T-helper 9 cell (primary cell): Measurements from ENCODE around the gene WDR35.
"Not testable (repeated sequence)": the region's sequence is repeated elsewhere in the genome, so short reads cannot be mapped to it uniquely, and the experiment has no call there.

ENCODE experiments used
- DNase-seq: peaks from one replicate; pipeline ENCODE4 v3.0.0-alpha.2; 2020

WDR35 gene

DNA sequence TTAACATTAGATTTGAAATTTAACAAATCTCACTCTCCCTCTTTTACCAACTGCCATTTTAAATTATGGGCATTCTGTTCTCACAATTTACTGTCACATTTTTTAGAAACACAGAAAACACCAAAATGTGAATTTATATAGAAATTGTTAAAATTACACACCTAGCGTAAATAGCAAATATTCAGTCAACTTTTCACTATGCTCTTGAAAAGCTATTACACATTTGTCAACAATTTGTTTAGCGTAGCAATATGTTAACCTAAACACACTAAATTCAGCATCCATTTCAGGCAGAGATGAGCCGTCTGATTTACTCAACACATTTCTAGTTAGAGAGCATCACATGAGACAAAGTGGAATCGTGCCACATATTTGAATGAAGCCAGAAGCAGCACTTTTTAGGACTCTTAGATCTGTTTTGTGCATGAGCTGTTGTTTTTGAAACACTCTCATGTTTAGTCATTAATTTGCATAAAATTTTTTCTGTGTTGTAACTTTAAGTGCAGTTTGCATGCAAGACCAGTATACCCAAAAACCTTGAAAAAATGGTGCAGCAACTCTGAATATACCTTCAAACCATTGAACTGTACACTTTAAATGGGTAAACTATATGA, 96.3 kb downstream of the WDR35 start:
- DNase-seq: no peak

DNA sequence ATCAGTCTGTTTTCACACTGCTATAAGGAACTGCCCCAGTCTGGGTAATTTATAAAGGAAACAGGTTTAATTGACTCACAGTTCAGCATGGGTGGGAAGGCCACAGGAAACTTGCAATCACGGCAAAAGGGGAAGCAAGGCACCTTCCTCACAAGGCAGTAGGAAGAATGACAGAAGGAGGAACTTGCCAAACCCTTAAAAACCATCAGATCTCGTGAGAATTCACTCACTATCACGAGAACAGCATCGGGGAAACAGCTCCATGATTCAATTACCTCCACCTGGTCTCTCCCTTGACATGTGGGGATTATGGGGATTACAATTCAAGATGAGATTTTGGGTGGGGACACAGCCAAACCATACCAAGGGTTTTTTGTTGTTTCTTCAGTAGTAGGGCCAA, 97.9 kb downstream of the WDR35 start:
- not testable (repeated sequence) for DNase-seq

DNA sequence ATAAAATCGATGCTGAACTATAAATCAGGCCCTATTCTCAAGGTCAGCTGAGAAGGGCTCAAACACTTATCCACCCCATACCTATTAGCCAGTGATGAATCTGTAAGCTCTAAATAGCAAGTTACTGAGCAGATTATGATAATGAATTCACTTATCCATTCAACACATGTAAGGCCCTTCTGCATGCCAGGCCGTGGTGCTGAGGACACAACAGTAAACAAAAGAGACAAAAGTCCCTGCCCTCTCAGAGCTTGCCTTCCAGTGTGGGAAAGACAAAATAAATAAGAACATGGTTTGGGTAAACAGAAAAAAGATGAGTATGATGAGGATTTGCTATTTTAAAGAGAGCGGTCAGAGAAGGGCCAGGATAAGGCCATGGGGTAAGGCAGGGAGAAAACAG, 99.8 kb downstream of the WDR35 start:
- DNase-seq: no peak

DNA sequence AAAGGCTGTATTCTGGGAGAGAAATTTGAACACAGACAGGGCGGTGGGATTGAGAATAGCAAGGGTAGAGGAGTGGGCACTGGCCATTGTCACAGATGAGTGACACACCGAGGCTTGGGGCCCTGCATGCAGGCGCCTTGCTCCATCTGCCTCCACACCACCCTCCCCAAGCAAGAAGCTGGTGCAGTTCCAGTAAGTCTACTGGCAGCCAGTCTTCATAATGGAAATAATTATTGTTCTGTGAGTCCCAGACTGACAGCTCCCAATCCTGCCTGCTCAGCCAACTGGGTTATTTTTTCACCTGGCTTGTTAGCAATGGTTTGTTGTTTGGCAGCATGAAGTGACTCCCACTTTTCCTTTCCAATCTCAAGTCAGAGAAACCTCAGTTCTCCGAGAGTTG, 101.1 kb downstream of the WDR35 start:
- DNase-seq: no peak

DNA sequence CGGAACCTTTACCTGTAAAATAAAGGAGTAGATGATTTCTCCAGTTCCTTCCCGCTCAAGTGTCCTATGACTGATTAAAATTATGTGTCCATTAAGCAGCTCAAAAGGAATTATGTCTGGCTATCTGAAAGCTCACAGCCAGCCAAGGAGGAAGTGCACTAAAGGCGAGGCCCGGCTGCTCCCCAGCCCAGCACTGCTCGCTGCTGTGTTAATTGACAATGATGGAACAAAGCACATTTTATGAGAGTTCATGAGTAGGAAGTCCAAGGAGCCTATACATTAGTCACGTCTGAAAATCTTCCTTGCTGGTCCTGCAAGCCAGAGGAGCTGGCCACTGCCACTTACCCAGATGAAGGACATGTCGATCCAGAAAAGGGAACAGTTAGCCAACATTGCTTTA, 102.4 kb downstream of the WDR35 start:
- no peak for DNase-seq

DNA sequence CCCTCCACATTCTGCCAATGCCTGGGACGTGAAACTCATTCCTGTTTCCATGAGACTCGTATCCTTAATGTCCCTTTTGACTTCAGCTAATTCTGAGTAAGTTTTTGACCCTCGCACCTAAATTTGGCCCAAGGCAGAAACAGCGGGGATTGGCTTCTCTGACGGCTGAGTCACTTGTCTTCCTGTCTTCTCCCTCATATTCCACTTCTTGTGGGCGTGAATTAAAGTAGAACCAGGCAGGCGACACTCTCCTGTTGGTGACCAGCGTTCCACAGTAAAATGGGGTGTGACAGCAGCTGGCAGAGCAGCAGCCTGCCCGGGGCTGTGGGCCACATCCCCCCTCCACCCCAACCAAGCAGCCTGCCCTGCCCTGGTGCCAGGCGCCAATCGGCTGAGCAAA, 103.6 kb downstream of the WDR35 start:
- DNase-seq: no peak

DNA sequence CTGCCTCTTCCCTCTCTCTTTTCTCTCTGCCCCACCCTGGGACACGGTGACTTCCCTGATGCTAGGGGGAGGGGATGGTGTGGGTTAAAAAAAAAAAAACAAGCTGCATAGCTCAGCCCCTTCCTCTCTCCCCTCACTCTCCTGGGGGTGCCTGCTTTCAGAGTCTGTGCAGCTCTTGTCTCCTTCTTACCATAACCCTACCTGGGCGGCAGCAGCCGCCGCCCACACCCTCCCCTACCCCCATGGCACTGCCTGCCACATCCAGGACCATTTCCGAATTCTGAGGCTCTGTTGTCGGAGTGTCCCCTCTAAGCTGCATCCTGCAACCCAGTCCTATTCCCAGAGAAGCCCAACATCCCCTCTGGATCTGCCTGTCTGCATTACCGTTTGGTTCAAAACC, 104.1 kb downstream of the WDR35 start:
- DNase-seq: no peak

DNA sequence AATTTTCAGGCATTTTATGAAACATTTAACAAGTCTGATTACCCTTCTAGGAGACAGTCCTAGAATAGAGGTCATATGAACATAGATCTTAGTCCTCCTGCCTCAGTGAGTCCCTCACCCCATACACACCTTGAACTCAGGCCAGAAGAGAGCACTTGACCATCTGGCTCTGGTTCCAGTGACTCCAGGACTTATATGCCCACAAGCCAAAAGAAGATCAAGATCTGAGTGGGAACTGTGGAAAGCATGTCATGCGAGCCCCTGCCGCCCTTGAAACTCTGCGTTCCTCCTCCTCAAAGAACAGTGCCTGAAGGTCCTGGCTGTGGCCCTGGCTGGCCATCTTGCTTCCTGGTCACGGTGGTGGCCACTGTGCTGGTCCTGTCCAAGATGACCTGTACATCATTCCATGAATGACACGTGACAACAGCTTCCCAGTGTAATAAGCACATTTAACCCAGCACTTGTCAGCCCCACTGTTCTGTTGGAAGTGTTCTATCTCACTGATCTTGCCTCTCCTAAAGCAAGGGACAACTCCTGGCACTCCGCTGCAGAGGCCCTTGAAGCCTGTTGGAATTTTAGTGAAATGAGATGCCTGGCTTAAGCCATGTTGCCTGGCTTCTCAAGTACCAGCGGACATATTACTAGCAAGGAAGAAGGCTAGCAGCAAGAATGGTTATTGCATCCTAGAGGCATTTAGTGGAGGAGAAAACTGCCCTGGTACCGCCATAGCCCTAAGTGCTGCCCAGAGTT, 105.8 kb downstream of the WDR35 start:
- no peak for DNase-seq

DNA sequence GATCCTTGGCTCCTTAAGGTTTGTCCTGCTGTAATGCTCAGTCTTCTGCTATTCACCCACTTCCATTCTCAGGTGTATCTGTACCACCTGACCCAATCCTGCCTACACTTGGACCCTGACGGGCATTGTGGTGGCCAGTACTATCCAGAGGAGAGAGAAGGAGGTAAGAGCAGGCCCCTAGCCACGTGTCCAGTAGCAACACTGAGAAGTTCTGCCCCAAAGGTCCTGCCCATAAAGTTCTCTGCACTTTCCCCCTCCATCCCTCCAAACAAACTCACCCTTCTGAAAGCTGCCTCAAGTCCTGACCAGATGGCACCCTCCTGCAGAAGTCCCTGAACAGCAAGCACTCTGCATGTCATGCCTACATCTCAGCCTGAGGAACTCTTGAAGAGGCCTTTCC, 106.4 kb downstream of the WDR35 start:
- DNase-seq: no peak

DNA sequence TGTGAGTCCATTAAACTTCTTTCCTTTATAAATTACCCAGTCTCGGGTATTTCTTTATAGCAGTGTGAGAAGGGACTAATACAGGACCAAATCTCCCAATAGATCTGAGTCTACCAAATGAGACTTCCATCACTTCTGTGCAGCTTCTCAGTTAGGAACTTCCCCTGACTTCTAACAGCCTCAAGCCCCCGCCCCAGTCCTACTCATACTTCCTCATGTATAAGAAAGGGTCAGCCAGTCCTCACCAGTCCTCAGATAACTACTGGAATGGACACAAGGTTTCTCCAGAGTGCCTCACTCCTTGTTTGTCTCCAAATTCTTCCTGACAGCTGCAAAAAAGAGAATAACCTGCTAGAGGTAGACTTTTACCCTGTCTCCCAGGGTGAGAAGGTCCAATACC, 107.6 kb downstream of the WDR35 start:
- DNase-seq: no peak

DNA sequence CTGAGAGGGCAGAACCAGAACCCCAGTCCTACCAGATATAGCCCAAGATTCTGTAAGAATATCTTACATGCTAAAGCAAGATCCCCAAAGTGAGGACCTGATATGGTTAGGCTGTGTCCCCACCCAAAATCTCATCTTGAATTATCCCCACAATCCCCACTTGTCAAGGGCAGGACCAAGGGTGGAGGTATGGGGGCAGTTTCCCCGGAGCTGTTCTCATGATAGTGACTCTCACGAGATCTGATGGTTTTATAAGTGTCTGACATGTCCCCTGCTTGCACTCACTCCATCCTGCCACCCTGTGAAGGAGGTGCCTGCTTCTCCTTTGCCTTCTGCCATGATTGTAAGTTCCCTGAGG, 108.0 kb downstream of the WDR35 start:
- DNase-seq: no peak

DNA sequence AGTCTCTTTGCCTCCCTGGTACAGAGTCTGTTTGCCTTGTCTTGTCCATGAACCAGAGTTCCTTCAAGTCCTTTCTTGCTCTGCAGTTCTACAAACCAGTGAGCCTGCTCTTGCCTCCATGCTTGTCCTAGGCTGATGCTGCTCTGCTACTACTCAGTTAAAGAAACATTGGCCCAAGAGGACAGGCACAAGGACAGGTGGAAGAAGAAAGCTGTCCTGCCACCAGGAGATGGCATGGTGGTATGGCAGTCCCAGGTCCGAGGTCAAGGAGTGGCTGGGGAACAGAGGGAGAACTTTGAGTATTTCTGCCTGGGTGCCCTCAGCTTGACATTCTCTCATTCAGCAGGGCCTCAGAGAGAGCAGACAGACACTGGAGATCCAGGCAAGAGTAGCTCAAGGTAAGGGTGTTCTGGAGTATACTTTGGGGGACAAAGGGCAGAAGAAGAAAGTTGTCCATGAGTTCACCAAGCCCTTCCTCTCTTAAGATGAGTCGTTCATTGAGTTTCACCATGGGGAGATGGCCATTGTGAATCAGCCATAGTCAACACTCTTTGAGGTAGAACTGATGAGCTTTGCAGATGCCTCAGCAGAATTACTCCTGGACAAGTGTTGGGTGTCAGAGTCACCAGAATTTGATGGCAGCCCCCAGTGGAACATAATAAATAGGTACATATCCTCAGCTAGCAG, 108.5 kb downstream of the WDR35 start:
- DNase-seq: no peak

DNA sequence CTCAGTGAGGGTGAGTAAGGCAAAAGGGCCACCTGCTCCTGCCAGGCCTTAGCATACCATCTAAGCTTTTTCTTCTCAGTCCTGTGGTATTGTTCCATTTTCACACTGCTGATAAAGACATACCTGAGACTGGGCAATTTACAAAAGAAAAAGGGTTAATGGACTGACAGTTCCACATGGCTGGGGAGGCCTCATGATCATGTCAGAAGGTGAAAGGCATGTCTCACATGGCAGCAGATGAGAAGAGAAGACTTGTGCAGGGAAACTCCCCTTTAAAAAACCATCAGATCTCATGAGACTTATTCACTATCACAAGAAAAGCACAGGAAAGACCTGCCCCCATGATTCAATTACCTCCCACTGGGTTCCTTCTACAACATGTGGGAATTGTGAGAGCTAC, 109.7 kb downstream of the WDR35 start:
- not testable (repeated sequence) for DNase-seq

DNA sequence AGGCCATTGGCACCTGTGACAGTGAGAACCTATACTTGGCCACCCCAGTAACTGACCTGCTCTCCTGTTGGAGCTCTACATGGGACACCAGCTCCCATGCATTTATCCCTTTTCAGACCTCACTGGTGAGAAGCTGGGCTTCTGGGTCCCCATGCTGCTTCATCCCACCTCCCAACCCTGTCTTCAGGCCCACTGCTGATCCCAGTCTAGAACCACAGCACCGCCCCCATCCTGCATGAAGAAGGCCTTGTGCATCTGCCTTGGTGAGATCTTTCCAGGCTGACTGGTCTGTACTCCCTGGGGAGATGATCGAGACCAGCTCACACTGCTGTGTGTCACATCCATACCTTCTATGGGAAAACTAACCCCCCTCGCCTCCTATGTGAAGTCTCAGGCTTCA, 110.8 kb downstream of the WDR35 start:
- no peak for DNase-seq

DNA sequence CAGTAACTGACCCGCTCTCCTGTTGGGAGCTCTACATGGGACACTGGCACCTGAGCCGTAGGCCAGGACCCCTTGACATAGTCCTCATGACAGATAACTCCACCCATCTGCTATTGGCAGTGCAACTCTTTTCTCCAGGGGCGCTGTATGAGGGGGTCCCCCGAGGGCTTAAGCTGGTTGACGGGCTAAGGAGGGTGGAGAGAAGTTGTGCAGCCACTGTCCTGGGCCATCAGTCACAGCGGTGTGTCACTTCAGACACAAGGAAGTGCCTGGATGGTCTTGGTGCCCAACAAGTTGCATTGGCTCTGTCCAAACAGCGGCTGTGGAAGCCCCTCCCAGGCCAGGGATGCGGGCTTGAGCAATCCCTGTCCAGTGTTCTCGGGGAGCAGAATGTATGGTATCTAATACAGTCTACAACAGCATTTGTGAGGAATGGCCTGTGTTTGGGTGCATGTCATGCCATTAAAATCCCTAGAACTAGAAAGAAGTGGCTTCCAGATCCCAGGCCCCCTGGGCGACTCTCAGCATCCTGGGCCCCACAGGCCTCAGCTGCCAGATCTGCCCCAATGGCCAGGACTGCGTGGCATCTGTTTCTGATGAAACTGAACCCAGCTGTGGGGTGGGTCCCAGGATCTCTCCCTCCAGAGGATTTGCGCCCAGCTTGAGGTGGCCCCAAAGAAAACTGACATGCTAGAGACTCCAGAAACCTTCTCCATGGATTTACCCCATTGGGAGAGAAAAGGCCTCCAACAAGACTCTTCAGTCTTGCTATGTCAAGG, 111.4 kb downstream of the WDR35 start:
- no peak for DNase-seq

DNA sequence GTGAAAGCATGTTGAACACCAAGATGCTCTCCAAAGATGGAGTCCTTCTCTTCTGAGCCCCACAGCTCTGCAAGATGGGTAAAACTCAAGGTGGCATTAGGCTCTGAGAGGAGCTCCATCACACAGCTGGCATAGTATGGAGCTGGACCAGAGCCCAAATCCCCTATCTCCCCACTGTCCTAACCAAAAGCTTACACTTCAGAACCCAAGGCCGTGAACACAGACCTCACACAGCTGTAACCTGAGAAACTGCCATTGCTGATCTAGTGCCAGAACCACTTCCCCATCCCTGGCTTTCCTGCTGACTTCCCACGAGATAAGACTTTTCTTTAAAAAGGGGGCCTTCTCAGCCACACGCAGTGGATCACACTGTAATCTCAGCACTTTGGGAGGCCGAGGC, 113.2 kb downstream of the WDR35 start:
- no peak for DNase-seq

DNA sequence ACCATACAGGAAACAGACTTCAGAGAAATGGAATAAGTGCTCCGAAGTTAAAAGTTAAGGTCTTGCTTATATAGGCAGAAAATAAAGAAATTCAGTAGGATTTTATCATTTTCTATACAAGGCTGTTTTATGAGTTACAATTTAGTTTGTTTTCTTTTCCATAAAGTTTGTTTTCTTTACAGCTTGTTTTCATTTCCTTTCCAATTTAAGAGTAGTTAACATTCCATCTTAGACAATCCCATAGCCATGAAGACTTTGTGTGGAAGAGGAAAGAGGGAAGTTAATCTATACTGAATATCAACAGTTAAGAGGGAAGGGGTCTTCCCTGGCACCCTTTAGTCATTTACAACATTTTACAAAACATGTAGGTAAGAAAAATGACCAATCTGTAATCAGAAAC, 114.6 kb downstream of the WDR35 start:
- no peak for DNase-seq

DNA sequence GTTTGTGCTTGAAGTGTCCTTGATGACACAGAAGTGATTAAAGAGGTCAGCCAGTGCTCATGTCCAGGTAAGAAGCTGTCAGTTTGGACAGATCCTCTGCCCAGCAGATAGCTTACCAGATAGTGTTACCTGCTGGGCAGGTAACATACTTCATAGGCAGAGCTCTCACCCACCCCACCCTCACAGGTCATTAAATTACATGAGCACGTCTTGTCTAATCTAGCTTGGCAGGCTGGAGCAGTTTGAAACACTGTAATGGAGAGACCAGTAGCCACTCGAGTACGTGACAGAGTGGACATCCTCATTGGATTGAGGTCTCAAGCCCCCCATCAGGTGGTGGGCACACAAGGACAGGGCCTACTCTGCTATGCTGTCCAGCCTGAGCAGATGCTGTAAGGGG, 115.2 kb downstream of the WDR35 start:
- no peak for DNase-seq

DNA sequence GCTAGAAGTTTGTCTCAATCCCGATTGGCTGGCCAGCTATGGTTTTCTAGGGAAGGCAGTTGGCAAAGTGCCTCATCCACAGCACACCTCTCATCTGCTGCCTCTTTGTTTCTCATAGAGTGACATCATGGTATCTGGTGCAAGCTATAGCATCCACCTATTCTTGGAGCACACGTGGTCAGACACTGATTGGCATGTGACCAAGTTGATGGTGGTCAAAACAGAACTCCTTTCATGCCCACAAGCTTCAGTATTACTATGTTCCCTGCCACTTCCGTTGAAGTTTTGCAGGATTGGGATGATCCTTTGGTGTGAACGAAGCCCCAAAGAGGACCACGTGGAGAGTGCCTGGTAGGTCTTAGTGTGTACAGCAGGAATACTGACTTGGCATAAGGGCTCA, 116.9 kb downstream of the WDR35 start:
- DNase-seq: no peak

DNA sequence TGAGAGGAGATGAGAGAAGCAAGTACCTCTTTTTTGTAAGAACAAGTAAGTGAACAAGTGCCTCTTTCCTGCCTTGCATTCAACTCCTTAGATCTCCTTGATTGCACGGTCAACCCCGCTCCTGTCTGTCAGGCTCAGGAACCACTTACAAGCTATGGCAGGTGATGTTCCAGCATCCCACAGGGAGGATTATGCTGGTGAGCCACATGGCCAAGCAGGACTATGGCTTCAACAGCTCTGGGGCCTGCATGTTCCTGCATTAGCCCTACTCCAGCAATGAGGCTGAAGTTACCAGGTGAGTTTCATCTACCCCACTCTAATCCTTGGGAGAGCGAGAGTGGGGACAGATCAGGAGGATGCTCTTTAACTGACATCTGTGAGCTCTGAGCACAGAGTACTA, 117.6 kb downstream of the WDR35 start:
- DNase-seq: no peak

DNA sequence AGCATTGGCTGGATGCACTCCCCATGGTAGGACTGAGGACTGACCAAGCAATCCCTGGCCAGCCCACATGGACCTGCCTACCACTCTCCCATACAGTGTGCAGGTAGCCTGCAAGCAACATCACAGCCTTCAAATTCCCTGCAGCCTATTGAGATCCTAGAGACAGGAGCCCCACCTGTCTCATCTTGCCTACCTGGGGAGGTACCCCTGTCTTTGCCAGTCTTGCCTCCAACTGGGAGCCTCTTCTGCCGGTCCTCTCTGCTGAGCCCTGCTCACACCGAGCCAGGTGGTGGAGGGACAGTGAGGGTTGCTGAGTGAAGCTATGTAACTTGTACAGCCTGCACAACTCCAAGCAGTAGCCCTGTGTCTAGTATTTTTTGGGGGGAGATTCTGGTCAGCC, 118.1 kb downstream of the WDR35 start:
- no peak for DNase-seq

DNA sequence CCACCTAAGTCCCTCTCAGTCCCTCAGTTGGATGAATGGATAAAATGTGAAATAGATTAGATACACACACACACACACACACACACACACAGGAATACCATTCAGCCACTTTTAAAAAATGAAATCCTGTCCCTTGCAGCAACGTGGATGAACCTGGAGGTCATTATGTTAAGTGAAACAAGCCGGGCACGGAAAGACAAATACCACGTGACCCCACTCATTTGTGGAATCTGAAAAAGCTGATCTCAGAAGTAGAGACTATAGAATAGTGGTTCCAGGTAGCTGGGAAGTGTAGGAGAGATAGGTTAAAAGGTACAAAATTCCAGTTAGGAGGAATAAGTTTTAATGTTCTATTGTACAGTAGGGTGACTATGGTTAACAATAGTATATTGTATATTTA, 119.1 kb downstream of the WDR35 start:
- DNase-seq: no peak

DNA sequence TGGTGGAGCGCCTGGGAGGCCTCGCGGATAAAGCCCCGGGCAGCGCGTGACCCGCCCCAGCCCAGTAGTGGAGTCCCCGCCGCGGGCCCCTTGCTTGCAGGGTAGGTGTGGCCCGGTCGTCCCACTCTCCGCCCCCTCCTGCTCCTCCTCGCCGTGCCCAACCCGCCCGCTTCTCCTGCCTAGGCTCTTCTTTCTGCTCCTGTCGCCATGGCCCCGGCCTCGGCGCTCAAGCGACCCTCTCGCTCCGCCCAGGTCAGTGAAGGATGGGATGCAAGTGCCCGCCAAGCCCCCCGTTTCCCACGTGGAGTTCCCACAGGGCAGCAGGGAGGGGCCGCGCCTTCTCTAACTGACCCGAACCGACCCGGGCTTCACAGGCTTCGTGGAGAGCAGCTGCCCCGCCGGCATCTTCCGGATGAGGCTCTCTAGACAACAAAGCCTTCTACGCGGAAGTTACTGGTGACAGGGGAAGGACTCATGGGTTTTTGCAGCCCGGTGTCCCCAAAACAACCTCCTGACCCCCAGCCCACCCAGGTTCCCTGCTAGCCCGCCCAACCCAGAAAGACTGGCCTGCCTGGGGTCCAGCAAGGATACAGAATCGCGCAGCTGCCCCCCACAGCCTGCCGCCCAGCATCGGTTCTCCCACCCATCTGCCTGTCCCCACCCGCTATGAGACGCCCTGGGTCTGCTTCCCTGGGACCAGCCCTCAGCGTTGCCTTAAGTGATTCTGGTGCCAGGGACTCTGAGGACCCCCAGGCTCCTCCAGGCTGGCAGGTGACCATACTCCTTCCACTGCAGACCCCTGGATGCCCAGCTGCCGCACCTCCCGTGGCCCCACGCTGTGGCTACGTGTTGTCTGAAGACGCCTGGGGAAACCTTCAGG, 121.0 kb downstream of the WDR35 start:
- DNase-seq: peak; percentile 43
